Measurements from ENCODE around the gene SORCS1.

DNA sequence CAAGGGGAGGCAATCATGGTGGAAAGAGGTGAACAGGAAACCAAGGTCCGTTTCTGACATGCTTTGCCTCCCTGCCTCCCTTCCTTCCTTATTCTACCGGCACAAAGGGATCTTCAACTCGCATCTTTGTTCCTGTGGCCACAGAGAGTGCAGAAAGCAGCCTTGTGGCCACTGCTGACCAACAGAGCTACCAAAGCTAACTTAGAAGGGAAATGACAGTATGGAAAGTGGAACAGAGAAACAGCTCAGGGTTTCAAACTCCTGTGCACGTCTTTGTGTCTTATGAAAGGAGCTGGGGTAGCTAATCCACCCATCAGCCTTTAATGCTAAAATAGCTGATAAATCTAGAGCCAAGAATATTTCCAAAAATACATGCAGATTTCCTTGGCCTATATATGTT is 588.0 kb downstream of the SORCS1 start:
- TF ChIP-seq, protein P1, sequence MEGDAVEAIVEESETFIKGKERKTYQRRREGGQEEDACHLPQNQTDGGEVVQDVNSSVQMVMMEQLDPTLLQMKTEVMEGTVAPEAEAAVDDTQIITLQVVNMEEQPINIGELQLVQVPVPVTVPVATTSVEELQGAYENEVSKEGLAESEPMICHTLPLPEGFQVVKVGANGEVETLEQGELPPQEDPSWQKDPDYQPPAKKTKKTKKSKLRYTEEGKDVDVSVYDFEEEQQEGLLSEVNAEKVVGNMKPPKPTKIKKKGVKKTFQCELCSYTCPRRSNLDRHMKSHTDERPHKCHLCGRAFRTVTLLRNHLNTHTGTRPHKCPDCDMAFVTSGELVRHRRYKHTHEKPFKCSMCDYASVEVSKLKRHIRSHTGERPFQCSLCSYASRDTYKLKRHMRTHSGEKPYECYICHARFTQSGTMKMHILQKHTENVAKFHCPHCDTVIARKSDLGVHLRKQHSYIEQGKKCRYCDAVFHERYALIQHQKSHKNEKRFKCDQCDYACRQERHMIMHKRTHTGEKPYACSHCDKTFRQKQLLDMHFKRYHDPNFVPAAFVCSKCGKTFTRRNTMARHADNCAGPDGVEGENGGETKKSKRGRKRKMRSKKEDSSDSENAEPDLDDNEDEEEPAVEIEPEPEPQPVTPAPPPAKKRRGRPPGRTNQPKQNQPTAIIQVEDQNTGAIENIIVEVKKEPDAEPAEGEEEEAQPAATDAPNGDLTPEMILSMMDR (IDR thresholded peaks at IDR 0.05; ENCODE audit: insufficient read depth, low read length, poor library complexity, severe bottlenecking) = no peak
- no peak for TF ChIP-seq EZH2phosphoT487 (conservative IDR thresholded peaks at IDR 0.05; ENCODE audit: low read length)
